ENCODE data around the gene ETS1. TPM values are rescaled to one million over a fixed set of nuclear protein-coding genes. Genes with fewer than 3 reads are reported as not detected.

Gene ETS1
- total RNA-seq, 3 donors from 2014 or later (not counting 1 experiment from before 2014, with no cell fraction given): 532 to 684 (median 589) TPM

- no peaks in the 10 kb centered on the region for H3K27me3 Mint-ChIP-seq (ENCODE audit: low read depth in 2 of 2)
- Histone ChIP-seq H3K4me1 (ENCODE audit: control insufficient read depth, insufficient read depth, low read length) (peaks cover 69% of the 10 kb centered on the region), H3K27me3 (ENCODE audit: control insufficient read depth, insufficient read depth, low read length) (no peaks in the 10 kb centered on the region), H3K36me3 (ENCODE audit: control insufficient read depth, insufficient read depth, low read length) (no peaks in the 10 kb centered on the region), H3K9me3 (ENCODE audit: control insufficient read depth, insufficient read depth, low read length) (no peaks in the 10 kb centered on the region), H3K4me3 (ENCODE audit: low read length) (no peak overlapping the region), H3K27ac (ENCODE audit: low read length) (peak overlapping the region; percentile 83)
- intact Hi-C loops (cut with micrococcal nuclease): loop anchor here (1.0 kb wide), 4 partner anchors 73 to 300 kb away; no protein-coding TSS in a partner anchor
- H3K27ac Mint-ChIP-seq: peak overlapping the region; percentile 93 to 97
- WGBS (ENCODE audit: insufficient coverage): 7% methylated on average over 15 of the region's 18 CpGs
- no peaks in the 10 kb centered on the region for H3K36me3 Mint-ChIP-seq
- ATAC-seq (peak; percentile 68 to 82 (median 73)), DNase-seq (peak; percentile 57 to 82)
- TF ChIP-seq CTCF (IDR thresholded peaks at IDR 0.05): no peak
- H3K4me1 Mint-ChIP-seq: peaks cover 72 to 77% of the 10 kb centered on the region in 2 donors
- H3K9me3 Mint-ChIP-seq: no peaks in the 10 kb centered on the region
- H3K4me3 Mint-ChIP-seq: peak overlapping the region; percentile 78
Measured at GRCh38 chr11:128624269-128625175, 37.2 kb upstream of the ETS1 start.

- Mint-ChIP-seq H3K36me3 (no peaks in the 10 kb centered on the region), H3K27ac (peak overlapping the region; percentile 93 to 97), H3K9me3 (no peaks in the 10 kb centered on the region), H3K27me3 (ENCODE audit: low read depth in 2 of 2) (no peaks in the 10 kb centered on the region), H3K4me1 (peaks cover 71 to 77% of the 10 kb centered on the region in 2 donors), H3K4me3 (no peak overlapping the region)
- no peaks in the 10 kb centered on the region for H3K36me3 ChIP-seq (ENCODE audit: control insufficient read depth, insufficient read depth, low read length)
- WGBS (ENCODE audit: insufficient coverage): 82% methylated on average over 5 of the region's 5 CpGs
- no peak overlapping the region for H3K4me3 ChIP-seq (ENCODE audit: low read length)
- peaks cover 68% of the 10 kb centered on the region for H3K4me1 ChIP-seq (ENCODE audit: control insufficient read depth, insufficient read depth, low read length)
- no peaks in the 10 kb centered on the region for H3K9me3 ChIP-seq (ENCODE audit: control insufficient read depth, insufficient read depth, low read length)
- TF ChIP-seq CTCF (IDR thresholded peaks at IDR 0.05): no peak
- ATAC-seq: no peak
- intact Hi-C loops (cut with micrococcal nuclease): no loop called here
- no peaks in the 10 kb centered on the region for H3K27me3 ChIP-seq (ENCODE audit: control insufficient read depth, insufficient read depth, low read length)
- H3K27ac ChIP-seq (ENCODE audit: low read length): no peak overlapping the region
- DNase-seq: peak in 1 of 2 donors; percentile 26
Measured at GRCh38 chr11:128623091-128623490, 35.7 kb upstream of the ETS1 start.

GRCh38 chr11:128621601-128622501 is 34.5 kb upstream of the ETS1 start:
- DNase-seq: no peak
- no peaks in the 10 kb centered on the region for H3K27me3 Mint-ChIP-seq (ENCODE audit: low read depth in 2 of 2)
- H3K9me3 Mint-ChIP-seq: no peaks in the 10 kb centered on the region
- no peak overlapping the region for H3K4me3 Mint-ChIP-seq
- H3K27ac Mint-ChIP-seq: peak overlapping the region; percentile 93 to 97
- peaks cover 66 to 70% of the 10 kb centered on the region in 2 donors for H3K4me1 Mint-ChIP-seq
- Histone ChIP-seq H3K9me3 (ENCODE audit: control insufficient read depth, insufficient read depth, low read length) (no peaks in the 10 kb centered on the region), H3K4me1 (ENCODE audit: control insufficient read depth, insufficient read depth, low read length) (peaks cover 56% of the 10 kb centered on the region), H3K4me3 (ENCODE audit: low read length) (no peak overlapping the region), H3K36me3 (ENCODE audit: control insufficient read depth, insufficient read depth, low read length) (no peaks in the 10 kb centered on the region), H3K27ac (ENCODE audit: low read length) (no peak overlapping the region), H3K27me3 (ENCODE audit: control insufficient read depth, insufficient read depth, low read length) (no peaks in the 10 kb centered on the region)
- ATAC-seq: no peak
- no peaks in the 10 kb centered on the region for H3K36me3 Mint-ChIP-seq
- TF ChIP-seq CTCF (IDR thresholded peaks at IDR 0.05): no peak
- intact Hi-C loops (cut with micrococcal nuclease): no loop called here
- WGBS (ENCODE audit: insufficient coverage): 92% methylated on average over 17 of the region's 17 CpGs
